ENCODE results near the gene FZD1. TPM values are rescaled to one million over a fixed set of nuclear protein-coding genes. Genes with fewer than 3 reads are reported as not detected.

FZD1 gene
- total and polyA plus RNA-seq, 2 of the 13 experiments (the other 11 are each of a cell fraction or from before 2014, with no cell fraction given), result 0.22 to 0.80 TPM

GRCh38 chr7:91311839-91312238 is 47.6 kb downstream of the FZD1 start:
- no peak overlapping the region for H3K4me2 ChIP-seq (ENCODE audit: low read depth, low read length)
- no TSS peak for BruUV-seq (replicated peaks)
- no peaks in the 10 kb centered on the region for H3K9me3 ChIP-seq (ENCODE audit: low read length)
- no peaks in the 10 kb centered on the region for H4K20me1 ChIP-seq (ENCODE audit: insufficient read depth, low read length)
- no peak overlapping the region for H3K27ac ChIP-seq (ENCODE audit: extremely low read length, insufficient read depth, low read length)
- no peaks in the 10 kb centered on the region for H3K27me3 ChIP-seq (ENCODE audit: control insufficient read depth in 1 of 2, insufficient read depth in 2 of 2, low read length in 2 of 2)
- ATAC-seq (no peak), DNase-seq (ENCODE audit: low spot score) (no peak), FAIRE-seq (no peak)
- in situ Hi-C loops (cut with HindIII; ENCODE audit: extremely low pct_ligation_motif_present, low pct_unique_long_range_greater_than_20kb), result no loop called here
- H3K79me2 ChIP-seq (ENCODE audit: insufficient read depth, low read length), result no peaks in the 10 kb centered on the region
- no peak overlapping the region for H3K4me3 ChIP-seq (replicated peaks in 1 of 3; ENCODE audit: insufficient read depth in 1 of 3, low read depth in 2 of 3, low read length in 3 of 3)
- no peaks in the 10 kb centered on the region for H3K4me1 ChIP-seq (ENCODE audit: insufficient read depth, low read length)
- ChIA-PET CTCF (ENCODE audit: low intra/inter-chr PET ratio, low total read pairs) (no interaction called here), POLR2A (no interaction called here)
- no peak overlapping the region for H3K9ac ChIP-seq (ENCODE audit: insufficient read depth, low read depth, low read length)
- intact Hi-C loops (cut with micrococcal nuclease; ENCODE audit: unreplicated experiment), result no loop called here
- no peaks in the 10 kb centered on the region for H3K36me3 ChIP-seq (replicated peaks in 1 of 2; ENCODE audit: control insufficient read depth in 1 of 2, insufficient read depth in 2 of 2, low read length in 2 of 2)
- 96% methylated on average over 1 of the region's 1 CpG for WGBS (ENCODE audit: low lambda C conversion rate)
- H2AFZ ChIP-seq (ENCODE audit: low read length), result no peak overlapping the region
- TF ChIP-seq, protein P1, sequence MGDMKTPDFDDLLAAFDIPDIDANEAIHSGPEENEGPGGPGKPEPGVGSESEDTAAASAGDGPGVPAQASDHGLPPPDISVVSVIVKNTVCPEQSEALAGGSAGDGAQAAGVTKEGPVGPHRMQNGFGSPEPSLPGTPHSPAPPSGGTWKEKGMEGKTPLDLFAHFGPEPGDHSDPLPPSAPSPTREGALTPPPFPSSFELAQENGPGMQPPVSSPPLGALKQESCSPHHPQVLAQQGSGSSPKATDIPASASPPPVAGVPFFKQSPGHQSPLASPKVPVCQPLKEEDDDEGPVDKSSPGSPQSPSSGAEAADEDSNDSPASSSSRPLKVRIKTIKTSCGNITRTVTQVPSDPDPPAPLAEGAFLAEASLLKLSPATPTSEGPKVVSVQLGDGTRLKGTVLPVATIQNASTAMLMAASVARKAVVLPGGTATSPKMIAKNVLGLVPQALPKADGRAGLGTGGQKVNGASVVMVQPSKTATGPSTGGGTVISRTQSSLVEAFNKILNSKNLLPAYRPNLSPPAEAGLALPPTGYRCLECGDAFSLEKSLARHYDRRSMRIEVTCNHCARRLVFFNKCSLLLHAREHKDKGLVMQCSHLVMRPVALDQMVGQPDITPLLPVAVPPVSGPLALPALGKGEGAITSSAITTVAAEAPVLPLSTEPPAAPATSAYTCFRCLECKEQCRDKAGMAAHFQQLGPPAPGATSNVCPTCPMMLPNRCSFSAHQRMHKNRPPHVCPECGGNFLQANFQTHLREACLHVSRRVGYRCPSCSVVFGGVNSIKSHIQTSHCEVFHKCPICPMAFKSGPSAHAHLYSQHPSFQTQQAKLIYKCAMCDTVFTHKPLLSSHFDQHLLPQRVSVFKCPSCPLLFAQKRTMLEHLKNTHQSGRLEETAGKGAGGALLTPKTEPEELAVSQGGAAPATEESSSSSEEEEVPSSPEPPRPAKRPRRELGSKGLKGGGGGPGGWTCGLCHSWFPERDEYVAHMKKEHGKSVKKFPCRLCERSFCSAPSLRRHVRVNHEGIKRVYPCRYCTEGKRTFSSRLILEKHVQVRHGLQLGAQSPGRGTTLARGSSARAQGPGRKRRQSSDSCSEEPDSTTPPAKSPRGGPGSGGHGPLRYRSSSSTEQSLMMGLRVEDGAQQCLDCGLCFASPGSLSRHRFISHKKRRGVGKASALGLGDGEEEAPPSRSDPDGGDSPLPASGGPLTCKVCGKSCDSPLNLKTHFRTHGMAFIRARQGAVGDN (CRISPR knock-in tag; IDR thresholded peaks at IDR 0.05), result no peak
- no peak for TF ChIP-seq ZNF569 (CRISPR knock-in tag; IDR thresholded peaks at IDR 0.05; ENCODE audit: borderline replicate concordance)
- no peak for TF ChIP-seq EZH2 (conservative IDR thresholded peaks at IDR 0.05; ENCODE audit: low read depth, low read length)
- TF ChIP-seq ZNF672 (CRISPR knock-in tag; IDR thresholded peaks at IDR 0.05), result no peak
- TF ChIP-seq, protein P2, sequence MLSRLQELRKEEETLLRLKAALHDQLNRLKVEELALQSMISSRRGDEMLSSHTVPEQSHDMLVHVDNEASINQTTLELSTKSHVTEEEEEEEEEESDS (CRISPR knock-in tag; IDR thresholded peaks at IDR 0.05; ENCODE audit: borderline replicate concordance), result no peak
- TF ChIP-seq ZSCAN30 (CRISPR knock-in tag; IDR thresholded peaks at IDR 0.05), result no peak
- no peak for TF ChIP-seq RBM39 (IDR thresholded peaks at IDR 0.05; ENCODE audit: low read depth, low read length, poor library complexity, severe bottlenecking)
- TF ChIP-seq ZNF552 (CRISPR knock-in tag; IDR thresholded peaks at IDR 0.05; ENCODE audit: borderline replicate concordance), result no peak
- TF ChIP-seq ZFYVE20 (CRISPR knock-in tag; IDR thresholded peaks at IDR 0.05; ENCODE audit: borderline replicate concordance, low read depth), result no peak
- TF ChIP-seq ZNF407 (CRISPR knock-in tag; IDR thresholded peaks at IDR 0.05; ENCODE audit: not compliant biosample characterization), result no peak
- TF ChIP-seq SETDB1 (CRISPR knock-in tag; IDR thresholded peaks at IDR 0.05; ENCODE audit: borderline replicate concordance), result no peak
- TF ChIP-seq ZNF230 (CRISPR knock-in tag; IDR thresholded peaks at IDR 0.05), result no peak
